Liver (tissue), 3 donors: ENCODE measurements around the gene SUCLG2.

ENCODE experiments used
- FOXA1 ChIP-seq: IDR thresholded peaks from 2 replicates; pipeline ENCODE4 v1.6.1; 2016; ENCODE audit warnings: antibody characterized with exemption
- TAF1 ChIP-seq: conservative IDR thresholded peaks from 2 replicates; pipeline ENCODE4 v1.6.1; 2016; ENCODE audit warnings: antibody characterized with exemption, mild to moderate bottlenecking
- ZBTB33 ChIP-seq: IDR thresholded peaks from 2 replicates; pipeline ENCODE4 v1.6.1; 2016; ENCODE audit warnings: antibody characterized with exemption
- TF ChIP-seq, protein P1 (sequence below): fragments of 150-350 bp; IDR thresholded peaks from 2 replicates; pipeline ENCODE4 v1.5.1; 2017; ENCODE audit warnings: improper control_type of control experiment, low read depth, low read length; ENCODE audit not compliant: missing input control
- TF ChIP-seq, protein P2 (sequence below): IDR thresholded peaks from 2 replicates; pipeline ENCODE4 v1.6.1; 2016; ENCODE audit warnings: antibody characterized with exemption
- TF ChIP-seq, protein P3 (sequence below): IDR thresholded peaks from 2 replicates; pipeline ENCODE4 v1.6.1; 2016; ENCODE audit warnings: antibody characterized with exemption, mild to moderate bottlenecking
- donor health status: healthy.
- donor health status: healthy.

DNA sequence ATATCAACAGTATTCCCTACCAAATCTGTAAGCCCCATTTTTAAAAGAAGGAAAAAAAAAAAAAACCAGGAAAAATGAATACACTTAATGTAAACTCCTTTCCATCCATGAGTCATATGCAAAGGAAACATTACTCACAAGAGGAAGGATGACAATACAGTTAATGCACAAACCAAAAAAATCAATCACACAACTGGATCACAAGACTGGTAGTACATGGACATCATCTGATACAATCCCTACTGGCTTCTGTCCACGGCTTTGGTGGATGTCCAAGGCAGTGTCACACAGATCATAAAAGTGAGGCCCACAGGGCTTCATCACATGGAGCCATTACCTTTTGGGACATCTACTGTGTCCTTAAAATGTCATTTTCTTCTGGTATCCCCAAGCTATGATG, 44.0 kb downstream of the SUCLG2 start:
- TF ChIP-seq FOXA1 (no peak), ZBTB33 (no peak), TAF1 (no peak)
- TF ChIP-seq, protein P1, sequence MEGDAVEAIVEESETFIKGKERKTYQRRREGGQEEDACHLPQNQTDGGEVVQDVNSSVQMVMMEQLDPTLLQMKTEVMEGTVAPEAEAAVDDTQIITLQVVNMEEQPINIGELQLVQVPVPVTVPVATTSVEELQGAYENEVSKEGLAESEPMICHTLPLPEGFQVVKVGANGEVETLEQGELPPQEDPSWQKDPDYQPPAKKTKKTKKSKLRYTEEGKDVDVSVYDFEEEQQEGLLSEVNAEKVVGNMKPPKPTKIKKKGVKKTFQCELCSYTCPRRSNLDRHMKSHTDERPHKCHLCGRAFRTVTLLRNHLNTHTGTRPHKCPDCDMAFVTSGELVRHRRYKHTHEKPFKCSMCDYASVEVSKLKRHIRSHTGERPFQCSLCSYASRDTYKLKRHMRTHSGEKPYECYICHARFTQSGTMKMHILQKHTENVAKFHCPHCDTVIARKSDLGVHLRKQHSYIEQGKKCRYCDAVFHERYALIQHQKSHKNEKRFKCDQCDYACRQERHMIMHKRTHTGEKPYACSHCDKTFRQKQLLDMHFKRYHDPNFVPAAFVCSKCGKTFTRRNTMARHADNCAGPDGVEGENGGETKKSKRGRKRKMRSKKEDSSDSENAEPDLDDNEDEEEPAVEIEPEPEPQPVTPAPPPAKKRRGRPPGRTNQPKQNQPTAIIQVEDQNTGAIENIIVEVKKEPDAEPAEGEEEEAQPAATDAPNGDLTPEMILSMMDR = no peak
- TF ChIP-seq, protein P2, sequence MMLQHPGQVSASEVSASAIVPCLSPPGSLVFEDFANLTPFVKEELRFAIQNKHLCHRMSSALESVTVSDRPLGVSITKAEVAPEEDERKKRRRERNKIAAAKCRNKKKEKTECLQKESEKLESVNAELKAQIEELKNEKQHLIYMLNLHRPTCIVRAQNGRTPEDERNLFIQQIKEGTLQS = no peak
- TF ChIP-seq, protein P3, sequence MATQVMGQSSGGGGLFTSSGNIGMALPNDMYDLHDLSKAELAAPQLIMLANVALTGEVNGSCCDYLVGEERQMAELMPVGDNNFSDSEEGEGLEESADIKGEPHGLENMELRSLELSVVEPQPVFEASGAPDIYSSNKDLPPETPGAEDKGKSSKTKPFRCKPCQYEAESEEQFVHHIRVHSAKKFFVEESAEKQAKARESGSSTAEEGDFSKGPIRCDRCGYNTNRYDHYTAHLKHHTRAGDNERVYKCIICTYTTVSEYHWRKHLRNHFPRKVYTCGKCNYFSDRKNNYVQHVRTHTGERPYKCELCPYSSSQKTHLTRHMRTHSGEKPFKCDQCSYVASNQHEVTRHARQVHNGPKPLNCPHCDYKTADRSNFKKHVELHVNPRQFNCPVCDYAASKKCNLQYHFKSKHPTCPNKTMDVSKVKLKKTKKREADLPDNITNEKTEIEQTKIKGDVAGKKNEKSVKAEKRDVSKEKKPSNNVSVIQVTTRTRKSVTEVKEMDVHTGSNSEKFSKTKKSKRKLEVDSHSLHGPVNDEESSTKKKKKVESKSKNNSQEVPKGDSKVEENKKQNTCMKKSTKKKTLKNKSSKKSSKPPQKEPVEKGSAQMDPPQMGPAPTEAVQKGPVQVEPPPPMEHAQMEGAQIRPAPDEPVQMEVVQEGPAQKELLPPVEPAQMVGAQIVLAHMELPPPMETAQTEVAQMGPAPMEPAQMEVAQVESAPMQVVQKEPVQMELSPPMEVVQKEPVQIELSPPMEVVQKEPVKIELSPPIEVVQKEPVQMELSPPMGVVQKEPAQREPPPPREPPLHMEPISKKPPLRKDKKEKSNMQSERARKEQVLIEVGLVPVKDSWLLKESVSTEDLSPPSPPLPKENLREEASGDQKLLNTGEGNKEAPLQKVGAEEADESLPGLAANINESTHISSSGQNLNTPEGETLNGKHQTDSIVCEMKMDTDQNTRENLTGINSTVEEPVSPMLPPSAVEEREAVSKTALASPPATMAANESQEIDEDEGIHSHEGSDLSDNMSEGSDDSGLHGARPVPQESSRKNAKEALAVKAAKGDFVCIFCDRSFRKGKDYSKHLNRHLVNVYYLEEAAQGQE = no peak
